ENCODE data around the gene C1QTNF1.

Gene C1QTNF1

GRCh38 chr17:79074649-79075445, 50.9 kb downstream of the C1QTNF1 start, which contains the start of gene ENGASE:
TSS of gene ENGASE (plus strand) at chr17:79074824. CDS start at chr17:79074945, 121 bp downstream.
- Mint-ChIP-seq H3K27me3 (no peaks in the 10 kb centered on the region), H3K9me3 (no peaks in the 10 kb centered on the region), H3K36me3 (ENCODE audit: low read depth) (peaks cover 27% of the 10 kb centered on the region), H3K27ac (peak within 1 kb of the TSS; percentile 89), H3K4me3 (peak within 1 kb of the TSS; percentile 89), H3K4me1 (ENCODE audit: low read depth) (peaks cover 17% of the 10 kb centered on the region)
- peak; percentile 94 for DNase-seq

- peak; percentile 59 for DNase-seq
- Mint-ChIP-seq H3K36me3 (ENCODE audit: low read depth) (peaks cover 33% of the 10 kb centered on the region), H3K9me3 (no peaks in the 10 kb centered on the region), H3K4me1 (ENCODE audit: low read depth) (peaks cover 17% of the 10 kb centered on the region), H3K27ac (peak overlapping the region; percentile 89), H3K27me3 (no peaks in the 10 kb centered on the region), H3K4me3 (peak overlapping the region; percentile 89)
These were observed 51.4 kb downstream of the C1QTNF1 start for GRCh38 chr17:79075446-79075750.

- H3K27ac Mint-ChIP-seq = peak overlapping the region; percentile 89
- no peak for DNase-seq
- H3K4me3 Mint-ChIP-seq = peak overlapping the region; percentile 89
- H3K27me3 Mint-ChIP-seq = no peaks in the 10 kb centered on the region
- H3K36me3 Mint-ChIP-seq (ENCODE audit: low read depth) = peaks cover 38% of the 10 kb centered on the region
- peaks cover 17% of the 10 kb centered on the region for H3K4me1 Mint-ChIP-seq (ENCODE audit: low read depth)
- H3K9me3 Mint-ChIP-seq = no peaks in the 10 kb centered on the region
These were observed 52.0 kb downstream of the C1QTNF1 start for GRCh38 chr17:79075861-79076406.

GRCh38 chr17:79077587-79077986, 53.6 kb downstream of the C1QTNF1 start:
- Mint-ChIP-seq H3K4me1 (ENCODE audit: low read depth) (peaks cover 17% of the 10 kb centered on the region), H3K4me3 (no peak overlapping the region), H3K27ac (no peak overlapping the region), H3K9me3 (no peaks in the 10 kb centered on the region), H3K36me3 (ENCODE audit: low read depth) (peaks cover 49% of the 10 kb centered on the region), H3K27me3 (no peaks in the 10 kb centered on the region)
- DNase-seq = no peak

GRCh38 chr17:79078476-79079190, 54.7 kb downstream of the C1QTNF1 start:
- H3K27me3 Mint-ChIP-seq = no peaks in the 10 kb centered on the region
- peaks cover 17% of the 10 kb centered on the region for H3K4me1 Mint-ChIP-seq (ENCODE audit: low read depth)
- peaks cover 55% of the 10 kb centered on the region for H3K36me3 Mint-ChIP-seq (ENCODE audit: low read depth)
- no peaks in the 10 kb centered on the region for H3K9me3 Mint-ChIP-seq
- no peak for DNase-seq
- peak overlapping the region; percentile 18 for H3K27ac Mint-ChIP-seq
- H3K4me3 Mint-ChIP-seq = no peak overlapping the region

GRCh38 chr17:79079421-79080200, 55.6 kb downstream of the C1QTNF1 start:
- no peak overlapping the region for H3K27ac Mint-ChIP-seq
- peaks cover 63% of the 10 kb centered on the region for H3K36me3 Mint-ChIP-seq (ENCODE audit: low read depth)
- peaks cover 17% of the 10 kb centered on the region for H3K4me1 Mint-ChIP-seq (ENCODE audit: low read depth)
- H3K4me3 Mint-ChIP-seq = no peak overlapping the region
- DNase-seq = no peak
- no peaks in the 10 kb centered on the region for H3K27me3 Mint-ChIP-seq
- H3K9me3 Mint-ChIP-seq = no peaks in the 10 kb centered on the region

GRCh38 chr17:79080349-79080748, 56.4 kb downstream of the C1QTNF1 start:
- H3K27ac Mint-ChIP-seq = no peak overlapping the region
- no peaks in the 10 kb centered on the region for H3K9me3 Mint-ChIP-seq
- H3K36me3 Mint-ChIP-seq (ENCODE audit: low read depth) = peaks cover 69% of the 10 kb centered on the region
- H3K27me3 Mint-ChIP-seq = no peaks in the 10 kb centered on the region
- H3K4me1 Mint-ChIP-seq (ENCODE audit: low read depth) = peaks cover 15% of the 10 kb centered on the region
- DNase-seq = no peak
- no peak overlapping the region for H3K4me3 Mint-ChIP-seq

GRCh38 chr17:79080761-79081290, 56.9 kb downstream of the C1QTNF1 start:
- no peaks in the 10 kb centered on the region for H3K27me3 Mint-ChIP-seq
- peaks cover 11% of the 10 kb centered on the region for H3K4me1 Mint-ChIP-seq (ENCODE audit: low read depth)
- H3K4me3 Mint-ChIP-seq = no peak overlapping the region
- no peak for DNase-seq
- no peaks in the 10 kb centered on the region for H3K9me3 Mint-ChIP-seq
- no peak overlapping the region for H3K27ac Mint-ChIP-seq
- peaks cover 71% of the 10 kb centered on the region for H3K36me3 Mint-ChIP-seq (ENCODE audit: low read depth)

GRCh38 chr17:79081571-79082276, 57.8 kb downstream of the C1QTNF1 start:
- H3K27ac Mint-ChIP-seq = no peak overlapping the region
- DNase-seq = no peak
- peaks cover 80% of the 10 kb centered on the region for H3K36me3 Mint-ChIP-seq (ENCODE audit: low read depth)
- peaks cover 2% of the 10 kb centered on the region for H3K4me1 Mint-ChIP-seq (ENCODE audit: low read depth)
- H3K27me3 Mint-ChIP-seq = no peaks in the 10 kb centered on the region
- H3K9me3 Mint-ChIP-seq = no peaks in the 10 kb centered on the region
- H3K4me3 Mint-ChIP-seq = no peak overlapping the region

GRCh38 chr17:79082311-79083190, 58.6 kb downstream of the C1QTNF1 start:
- Mint-ChIP-seq H3K4me3 (no peak overlapping the region), H3K27me3 (no peaks in the 10 kb centered on the region), H3K27ac (no peak overlapping the region), H3K36me3 (ENCODE audit: low read depth) (peaks cover 83% of the 10 kb centered on the region), H3K4me1 (ENCODE audit: low read depth) (no peaks in the 10 kb centered on the region), H3K9me3 (no peaks in the 10 kb centered on the region)
- DNase-seq = peak; percentile 61

GRCh38 chr17:79083191-79083971, 59.4 kb downstream of the C1QTNF1 start:
- Mint-ChIP-seq H3K4me1 (ENCODE audit: low read depth) (no peaks in the 10 kb centered on the region), H3K36me3 (ENCODE audit: low read depth) (peaks cover 82% of the 10 kb centered on the region), H3K27me3 (no peaks in the 10 kb centered on the region), H3K9me3 (no peaks in the 10 kb centered on the region), H3K4me3 (no peak overlapping the region), H3K27ac (no peak overlapping the region)
- DNase-seq = no peak

- no peaks in the 10 kb centered on the region for H3K9me3 Mint-ChIP-seq
- H3K4me1 Mint-ChIP-seq (ENCODE audit: low read depth) = no peaks in the 10 kb centered on the region
- no peak overlapping the region for H3K27ac Mint-ChIP-seq
- no peak overlapping the region for H3K4me3 Mint-ChIP-seq
- H3K36me3 Mint-ChIP-seq (ENCODE audit: low read depth) = peaks cover 71% of the 10 kb centered on the region
- DNase-seq = no peak
- no peaks in the 10 kb centered on the region for H3K27me3 Mint-ChIP-seq
These were observed 60.6 kb downstream of the C1QTNF1 start for GRCh38 chr17:79084291-79085153.

Data from activated T-cell treated with anti-CD3 and anti-CD28 coated beads, Interleukin-2, amount 50 U/mL, for 24 hours (primary cell).